Brain pericyte (primary cell): ENCODE measurements around the gene DENND2C.

Experiments
- DNase-seq: peaks from one replicate; pipeline ENCODE4 v3.0.0-alpha.2; 2012; ENCODE audit warnings: low read depth, low spot score

DENND2C gene

GRCh38 chr1:114549137-114549536 is 120.7 kb downstream of the DENND2C start:
- DNase-seq, result no peak

- DNase-seq, result no peak
These were observed 122.8 kb downstream of the DENND2C start for GRCh38 chr1:114547076-114547475.

- no peak for DNase-seq
These were observed 124.1 kb downstream of the DENND2C start for GRCh38 chr1:114545796-114546195.

GRCh38 chr1:114545315-114545714 is 124.5 kb downstream of the DENND2C start:
- DNase-seq, result no peak

GRCh38 chr1:114540821-114541220 is 129.0 kb downstream of the DENND2C start:
- no peak for DNase-seq

GRCh38 chr1:114540272-114540671 is 129.6 kb downstream of the DENND2C start:
- no peak for DNase-seq

- DNase-seq, result no peak
These were observed 133.8 kb downstream of the DENND2C start for GRCh38 chr1:114536043-114536442.

DNA sequence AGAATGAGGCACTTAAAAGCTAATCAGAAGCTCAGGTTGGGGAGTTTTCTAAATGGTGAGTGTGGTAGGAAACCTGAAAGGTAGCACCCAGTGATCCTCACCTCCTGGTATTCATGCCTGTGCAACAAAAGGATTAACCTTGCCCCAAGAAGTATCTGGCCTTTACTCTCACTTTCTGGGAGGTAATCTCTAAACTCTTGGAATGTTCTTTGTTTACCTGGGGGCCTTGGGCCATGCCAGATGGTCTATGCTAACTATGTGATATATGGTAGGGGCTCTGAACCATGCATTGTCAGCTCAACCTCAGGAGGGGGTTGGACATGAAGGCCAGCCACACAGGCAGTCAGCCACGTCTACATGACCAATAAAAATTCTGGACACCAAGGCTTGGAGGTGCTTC is 134.4 kb downstream of the DENND2C start:
- no peak for DNase-seq
